Trophoblast cell (in vitro differentiated cells and primary cell): ENCODE measurements around the gene RGS16.

Experiments
- DNase-seq, 2 donors: peaks; one replicate each; pipeline ENCODE4 v3.0.0-alpha.2; 2016
- H2AFZ ChIP-seq: 2 replicates; pipeline ENCODE4 v1.6.1; 2013; ENCODE audit warnings: low read length, moderate library complexity, mild to moderate bottlenecking; ENCODE audit not compliant: insufficient read depth, poor library complexity
- H2AK5ac ChIP-seq: 2 replicates; pipeline ENCODE4 v1.6.1; 2013; ENCODE audit warnings: mild to moderate bottlenecking, low read length
- H2BK120ac ChIP-seq: 2 replicates; pipeline ENCODE4 v1.6.1; 2013; ENCODE audit warnings: low read length, mild to moderate bottlenecking, moderate library complexity; ENCODE audit not compliant: insufficient read depth, poor library complexity
- H2BK12ac ChIP-seq: 2 replicates; pipeline ENCODE4 v1.6.1; 2013; ENCODE audit warnings: mild to moderate bottlenecking, low read length, moderate library complexity
- H2BK5ac ChIP-seq: 2 replicates; pipeline ENCODE4 v1.6.1; 2013; ENCODE audit warnings: low read length, low read depth, moderate library complexity, mild to moderate bottlenecking; ENCODE audit not compliant: poor library complexity
- H3K14ac ChIP-seq: 2 replicates; pipeline ENCODE4 v1.6.1; 2013; ENCODE audit warnings: mild to moderate bottlenecking, low read length
- H3K18ac ChIP-seq: 2 replicates; pipeline ENCODE4 v1.6.1; 2013; ENCODE audit warnings: mild to moderate bottlenecking, low read length
- H3K23ac ChIP-seq: 2 replicates; pipeline ENCODE4 v1.6.1; 2013; ENCODE audit warnings: low read length
- H3K27ac ChIP-seq: 2 replicates; pipeline ENCODE4 v1.5.1; 2013; ENCODE audit warnings: low read depth, mild to moderate bottlenecking, inconsistent platforms, low read length, moderate library complexity
- H3K27me3 ChIP-seq: 2 replicates; pipeline ENCODE4 v1.6.1; 2013; ENCODE audit warnings: inconsistent platforms, mild to moderate bottlenecking, low read length, moderate library complexity; ENCODE audit not compliant: insufficient read depth
- H3K36me3 ChIP-seq, 2 experiments: 1 replicate in 1 of 2; 2 replicates in 1 of 2; pipeline ENCODE4 v1.6.1; 2013; ENCODE audit warnings: low read length in 2 of 2, mild to moderate bottlenecking in 2 of 2, moderate library complexity in 1 of 2; ENCODE audit not compliant: insufficient read depth in 2 of 2, control insufficient read depth in 1 of 2
- H3K4ac ChIP-seq: 2 replicates; pipeline ENCODE4 v1.6.1; 2013; ENCODE audit warnings: low read depth, mild to moderate bottlenecking, low read length, moderate library complexity
- H3K4me1 ChIP-seq, 2 experiments: 1 replicate in 1 of 2; 2 replicates in 1 of 2; pipeline ENCODE4 v1.6.1; 2013; ENCODE audit warnings: low read length in 2 of 2, mild to moderate bottlenecking in 2 of 2, moderate library complexity in 1 of 2; ENCODE audit not compliant: insufficient read depth in 2 of 2, control insufficient read depth in 1 of 2
- H3K4me2 ChIP-seq: 2 replicates; pipeline ENCODE4 v1.6.1; 2013; ENCODE audit warnings: inconsistent platforms, mild to moderate bottlenecking, low read length, moderate library complexity
- H3K4me3 ChIP-seq: 2 replicates; pipeline ENCODE4 v1.5.1; 2013; ENCODE audit warnings: mild to moderate bottlenecking, low read depth, low read length, inconsistent platforms
- H3K79me1 ChIP-seq: one replicate; pipeline ENCODE4 v1.6.1; 2013; ENCODE audit warnings: low read length
- H3K79me2 ChIP-seq: 2 replicates; pipeline ENCODE4 v1.6.1; 2013; ENCODE audit warnings: low read length, mild to moderate bottlenecking; ENCODE audit not compliant: control insufficient read depth, insufficient read depth, poor library complexity
- H3K9ac ChIP-seq: 2 replicates; pipeline ENCODE4 v1.6.1; 2013; ENCODE audit warnings: mild to moderate bottlenecking, low read length
- H3K9me3 ChIP-seq: 2 replicates; pipeline ENCODE4 v1.6.1; 2013; ENCODE audit warnings: low read depth, mild to moderate bottlenecking, control low read depth, inconsistent platforms, low read length; ENCODE audit not compliant: insufficient read depth
- H4K12ac ChIP-seq: 2 replicates; pipeline ENCODE4 v1.6.1; 2013; ENCODE audit warnings: low read depth, mild to moderate bottlenecking, low read length, moderate library complexity
- H4K8ac ChIP-seq: 2 replicates; pipeline ENCODE4 v1.6.1; 2013; ENCODE audit warnings: low read depth, mild to moderate bottlenecking, low read length, moderate library complexity
- H4K91ac ChIP-seq: one replicate; pipeline ENCODE4 v1.6.1; 2013; ENCODE audit warnings: low read depth, mild to moderate bottlenecking, low read length, moderate library complexity
- WGBS: extraction: QIAGEN DNeasy Blood & Tissue Kit; methylation state at CpG from one replicate; pipeline ENCODE4 v1.1.7; 2013; ENCODE audit warnings: missing lambda C conversion rate; ENCODE audit not compliant: insufficient read length, insufficient coverage; ENCODE audit errors: extremely low coverage; 5-methylcytosine and 5-hydroxymethylcytosine counted together

RGS16 gene

GRCh38 chr1:182614796-182615454 lies 10.7 kb upstream of the RGS16 start:
- Histone ChIP-seq H3K4me3 (peak overlapping the region; percentile 67), H3K36me3 (no peaks in the 10 kb centered on the region), H3K14ac (peak overlapping the region; percentile 96), H2BK5ac (peak overlapping the region; percentile 94), H3K4me2 (peak overlapping the region; percentile 87), H3K23ac (no peak overlapping the region), H3K27ac (peak overlapping the region; percentile 98), H4K12ac (peak overlapping the region; percentile 78), H3K18ac (peak overlapping the region; percentile 91), H2AFZ (peak overlapping the region; percentile 81), H3K4me1 (peaks cover 39% of the 10 kb centered on the region in 2 experiments), H3K27me3 (no peaks in the 10 kb centered on the region), H3K79me1 (peaks cover 35% of the 10 kb centered on the region), H2AK5ac (peak overlapping the region; percentile 40), H2BK120ac (peak overlapping the region; percentile 95), H4K91ac (peak overlapping the region; percentile 98), H3K9ac (peak overlapping the region; percentile 57), H3K9me3 (no peaks in the 10 kb centered on the region), H3K79me2 (peaks cover 14% of the 10 kb centered on the region), H3K4ac (peak overlapping the region; percentile 87), H4K8ac (peak overlapping the region; percentile 91), H2BK12ac (peak overlapping the region; percentile 68)
- DNase-seq = peak; percentile 96 to 97
- no CpG with 5 or more reads among the region's 56 CpGs for WGBS

DNA sequence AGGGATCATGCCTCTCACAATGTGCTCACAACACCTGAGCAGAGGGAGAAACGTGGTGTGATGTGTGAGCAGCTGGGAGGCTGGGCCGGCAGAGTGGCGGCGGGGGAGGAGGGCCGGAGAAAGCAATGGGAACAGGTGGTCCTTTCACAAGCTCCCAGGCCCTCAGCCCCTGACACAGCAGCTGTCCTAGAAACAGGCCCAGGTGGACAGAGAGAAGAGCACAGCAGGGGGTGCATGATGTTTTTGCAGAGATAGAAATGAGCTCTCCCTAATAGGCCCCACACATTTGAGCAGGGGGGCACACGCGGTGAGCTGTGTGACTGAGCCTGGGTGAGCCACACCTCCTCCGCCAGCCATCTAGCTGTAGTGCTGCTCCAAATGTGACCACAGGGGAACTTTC lies 7.6 kb upstream of the RGS16 start:
- H3K27ac ChIP-seq = no peak overlapping the region
- H3K14ac ChIP-seq = no peak overlapping the region
- no peaks in the 10 kb centered on the region for H3K9me3 ChIP-seq
- H3K4ac ChIP-seq = no peak overlapping the region
- H2AFZ ChIP-seq = no peak overlapping the region
- no peak overlapping the region for H2BK120ac ChIP-seq
- no peak for DNase-seq
- no peak overlapping the region for H3K18ac ChIP-seq
- peaks cover 38% of the 10 kb centered on the region for H3K79me1 ChIP-seq
- H3K36me3 ChIP-seq = no peaks in the 10 kb centered on the region
- H3K4me3 ChIP-seq = no peak overlapping the region
- no peak overlapping the region for H2AK5ac ChIP-seq
- H3K23ac ChIP-seq = no peak overlapping the region
- no peak overlapping the region for H4K12ac ChIP-seq
- H4K8ac ChIP-seq = no peak overlapping the region
- H3K9ac ChIP-seq = no peak overlapping the region
- H4K91ac ChIP-seq = no peak overlapping the region
- no peak overlapping the region for H2BK12ac ChIP-seq
- no peak overlapping the region for H3K4me2 ChIP-seq
- no peak overlapping the region for H2BK5ac ChIP-seq
- WGBS = no CpG with 5 or more reads among the region's 8 CpGs
- peaks cover 14% of the 10 kb centered on the region for H3K79me2 ChIP-seq
- H3K27me3 ChIP-seq = no peaks in the 10 kb centered on the region
- H3K4me1 ChIP-seq = peaks cover 34 to 36% of the 10 kb centered on the region in 2 experiments

- peak overlapping the region; percentile 19 for H2BK12ac ChIP-seq
- H3K27me3 ChIP-seq = no peaks in the 10 kb centered on the region
- H2AK5ac ChIP-seq = peak overlapping the region; percentile 7
- H3K36me3 ChIP-seq = no peaks in the 10 kb centered on the region
- H3K27ac ChIP-seq = no peak overlapping the region
- no peak overlapping the region for H3K4ac ChIP-seq
- peak overlapping the region; percentile 41 for H4K91ac ChIP-seq
- no peak for DNase-seq
- no peaks in the 10 kb centered on the region for H3K9me3 ChIP-seq
- no peak overlapping the region for H2AFZ ChIP-seq
- peaks cover 32 to 33% of the 10 kb centered on the region in 2 experiments for H3K4me1 ChIP-seq
- H3K18ac ChIP-seq = no peak overlapping the region
- no peak overlapping the region for H3K4me3 ChIP-seq
- no peak overlapping the region for H2BK5ac ChIP-seq
- no peak overlapping the region for H4K8ac ChIP-seq
- no CpG with 5 or more reads among the region's 1 CpG for WGBS
- peaks cover 35% of the 10 kb centered on the region for H3K79me1 ChIP-seq
- H3K79me2 ChIP-seq = peaks cover 14% of the 10 kb centered on the region
- no peak overlapping the region for H3K14ac ChIP-seq
- H3K9ac ChIP-seq = no peak overlapping the region
- H2BK120ac ChIP-seq = no peak overlapping the region
- no peak overlapping the region for H3K23ac ChIP-seq
- no peak overlapping the region for H3K4me2 ChIP-seq
- no peak overlapping the region for H4K12ac ChIP-seq
Measured at GRCh38 chr1:182611326-182611725, 7.1 kb upstream of the RGS16 start.

- Histone ChIP-seq H2AFZ (no peak overlapping the region), H4K91ac (peak overlapping the region; percentile 41)
- no CpG with 5 or more reads among the region's 6 CpGs for WGBS
Measured at GRCh38 chr1:182610606-182611194, 6.5 kb upstream of the RGS16 start.

More at GRCh38 chr1:182610606-182611194, 6.5 kb upstream of the RGS16 start:
- Histone ChIP-seq H3K27ac (no peak overlapping the region), H3K27me3 (no peaks in the 10 kb centered on the region), H3K14ac (no peak overlapping the region), H4K8ac (no peak overlapping the region), H3K23ac (no peak overlapping the region), H3K4me3 (no peak overlapping the region), H3K9ac (no peak overlapping the region), H3K4me2 (no peak overlapping the region), H2BK12ac (peak overlapping the region; percentile 32), H3K18ac (no peak overlapping the region), H3K79me2 (peaks cover 11% of the 10 kb centered on the region), H3K9me3 (no peaks in the 10 kb centered on the region), H2BK5ac (no peak overlapping the region), H3K4ac (no peak overlapping the region), H4K12ac (no peak overlapping the region), H3K36me3 (no peaks in the 10 kb centered on the region), H2AK5ac (peak overlapping the region; percentile 7), H3K79me1 (peaks cover 30% of the 10 kb centered on the region), H3K4me1 (peaks cover 28% of the 10 kb centered on the region in 2 experiments), H2BK120ac (peak overlapping the region; percentile 10)
- no peak for DNase-seq
